ENCODE data around the gene KPNA5. TPM values are rescaled to one million over a fixed set of nuclear protein-coding genes. Genes with fewer than 3 reads are reported as not detected.
"Not testable (repeated sequence)": the region's sequence is repeated elsewhere in the genome, so short reads cannot be mapped to it uniquely, and the experiment has no call there.

The KPNA5 gene
- 10 to 100 TPM; 12.2 to 17.6 TPM for total RNA-seq

- ATAC-seq (replicated peaks in 1 of 2) (peak; percentile 97), DNase-seq (peak; percentile 91 to 94)
- Mint-ChIP-seq H3K9me3 (peaks cover 0 to 2% of the 10 kb centered on the region in 2 donors), H3K4me1 (ENCODE audit: low read depth) (peaks cover 32% of the 10 kb centered on the region), H3K27ac (peak within 1 kb of the TSS; percentile 99), H3K4me3 (peak within 1 kb of the TSS; percentile 96 to 98), H3K36me3 (ENCODE audit: insufficient read depth in 2 of 2) (peaks cover 5 to 18% of the 10 kb centered on the region in 2 donors), H3K27me3 (ENCODE audit: low read depth) (no peaks in the 10 kb centered on the region)
These were observed at the start of gene KPNA5 for GRCh38 chr6:116680880-116681672. Gene KPNA5 (plus strand): TSS chr6:116681211. CDS start chr6:116681335, 124 bp downstream.

- ATAC-seq (replicated peaks in 1 of 2), result no peak
- Mint-ChIP-seq H3K27me3 (ENCODE audit: low read depth) (no peaks in the 10 kb centered on the region), H3K27ac (no peak overlapping the region), H3K36me3 (ENCODE audit: insufficient read depth in 2 of 2) (peaks cover 4 to 20% of the 10 kb centered on the region in 2 donors), H3K4me1 (ENCODE audit: low read depth) (no peaks in the 10 kb centered on the region), H3K9me3 (no peaks in the 10 kb centered on the region), H3K4me3 (no peak overlapping the region)
- DNase-seq, result no peak
These were observed 49.5 kb upstream of the KPNA5 start for GRCh38 chr6:116631379-116631990.

- no peak for DNase-seq
- H3K27ac Mint-ChIP-seq, result no peak overlapping the region
- no peaks in the 10 kb centered on the region for H3K27me3 Mint-ChIP-seq (ENCODE audit: low read depth)
- no peak for ATAC-seq (replicated peaks in 1 of 2)
- no peak overlapping the region for H3K4me3 Mint-ChIP-seq
- H3K9me3 Mint-ChIP-seq, result no peaks in the 10 kb centered on the region
- peaks cover 4 to 20% of the 10 kb centered on the region in 2 donors for H3K36me3 Mint-ChIP-seq (ENCODE audit: insufficient read depth in 2 of 2)
- H3K4me1 Mint-ChIP-seq (ENCODE audit: low read depth), result no peaks in the 10 kb centered on the region
These were observed 47.3 kb upstream of the KPNA5 start for GRCh38 chr6:116633685-116634084.

GRCh38 chr6:116648156-116648555 is 32.9 kb upstream of the KPNA5 start:
- H3K4me3 Mint-ChIP-seq, result no peak overlapping the region
- H3K4me1 Mint-ChIP-seq (ENCODE audit: low read depth), result peaks cover 6% of the 10 kb centered on the region
- H3K36me3 Mint-ChIP-seq (ENCODE audit: insufficient read depth in 2 of 2), result peaks cover 4 to 16% of the 10 kb centered on the region in 2 donors
- H3K27me3 Mint-ChIP-seq (ENCODE audit: low read depth), result no peaks in the 10 kb centered on the region
- no peak overlapping the region for H3K27ac Mint-ChIP-seq
- DNase-seq (no peak), ATAC-seq (replicated peaks in 1 of 2) (no peak)
- no peaks in the 10 kb centered on the region for H3K9me3 Mint-ChIP-seq

GRCh38 chr6:116649129-116649528 is 31.9 kb upstream of the KPNA5 start:
- no peak overlapping the region for H3K27ac Mint-ChIP-seq
- ATAC-seq (replicated peaks in 1 of 2), result no peak
- H3K4me1 Mint-ChIP-seq (ENCODE audit: low read depth), result peaks cover 6% of the 10 kb centered on the region
- H3K36me3 Mint-ChIP-seq (ENCODE audit: insufficient read depth in 2 of 2), result peaks cover 4 to 15% of the 10 kb centered on the region in 2 donors
- no peaks in the 10 kb centered on the region for H3K27me3 Mint-ChIP-seq (ENCODE audit: low read depth)
- DNase-seq, result no peak
- no peaks in the 10 kb centered on the region for H3K9me3 Mint-ChIP-seq
- no peak overlapping the region for H3K4me3 Mint-ChIP-seq

- Mint-ChIP-seq H3K4me3 (no peak overlapping the region), H3K4me1 (ENCODE audit: low read depth) (peaks cover 6% of the 10 kb centered on the region), H3K27ac (no peak overlapping the region), H3K27me3 (ENCODE audit: low read depth) (no peaks in the 10 kb centered on the region), H3K36me3 (ENCODE audit: insufficient read depth in 2 of 2) (peaks cover 4 to 15% of the 10 kb centered on the region in 2 donors), H3K9me3 (no peaks in the 10 kb centered on the region)
- ATAC-seq (replicated peaks in 1 of 2) (no peak), DNase-seq (no peak)
These were observed 29.1 kb upstream of the KPNA5 start for GRCh38 chr6:116651916-116652315.

- Mint-ChIP-seq H3K4me3 (peak overlapping the region in 1 of 2 donors; percentile 10), H3K36me3 (ENCODE audit: insufficient read depth in 2 of 2) (peaks cover 4 to 19% of the 10 kb centered on the region in 2 donors), H3K27me3 (ENCODE audit: low read depth) (no peaks in the 10 kb centered on the region), H3K9me3 (no peaks in the 10 kb centered on the region), H3K4me1 (ENCODE audit: low read depth) (peaks cover 53% of the 10 kb centered on the region), H3K27ac (no peak overlapping the region)
- ATAC-seq (replicated peaks in 1 of 2) (no peak), DNase-seq (no peak)
These were observed 19.4 kb upstream of the KPNA5 start for GRCh38 chr6:116661594-116661993.

GRCh38 chr6:116662202-116662601 is 18.8 kb upstream of the KPNA5 start:
- Mint-ChIP-seq H3K36me3 (ENCODE audit: insufficient read depth in 2 of 2) (peaks cover 4 to 17% of the 10 kb centered on the region in 2 donors), H3K4me1 (ENCODE audit: low read depth) (peaks cover 59% of the 10 kb centered on the region), H3K9me3 (no peaks in the 10 kb centered on the region), H3K4me3 (peak overlapping the region; percentile 53 to 57), H3K27ac (peak overlapping the region; percentile 91), H3K27me3 (ENCODE audit: low read depth) (no peaks in the 10 kb centered on the region)
- peak; percentile 94 for ATAC-seq (replicated peaks in 1 of 2)
- peak in 1 of 2 donors; percentile 10 for DNase-seq

- Mint-ChIP-seq H3K27ac (peak overlapping the region; percentile 91), H3K9me3 (no peaks in the 10 kb centered on the region), H3K27me3 (ENCODE audit: low read depth) (no peaks in the 10 kb centered on the region), H3K36me3 (ENCODE audit: insufficient read depth in 2 of 2) (peaks cover 4 to 13% of the 10 kb centered on the region in 2 donors), H3K4me3 (peak overlapping the region; percentile 10 to 53), H3K4me1 (ENCODE audit: low read depth) (peaks cover 69% of the 10 kb centered on the region)
- ATAC-seq (replicated peaks in 1 of 2) (no peak), DNase-seq (no peak)
These were observed 17.7 kb upstream of the KPNA5 start for GRCh38 chr6:116663308-116663707.

GRCh38 chr6:116664169-116664568 is 16.8 kb upstream of the KPNA5 start:
- peaks cover 2 to 13% of the 10 kb centered on the region in 2 donors for H3K36me3 Mint-ChIP-seq (ENCODE audit: insufficient read depth in 2 of 2)
- H3K4me3 Mint-ChIP-seq, result peak overlapping the region; percentile 7 to 72
- not testable (repeated sequence) for DNase-seq; H3K9me3 Mint-ChIP-seq; ATAC-seq (replicated peaks in 1 of 2); H3K27me3 Mint-ChIP-seq (ENCODE audit: low read depth); H3K27ac Mint-ChIP-seq
- peaks cover 67% of the 10 kb centered on the region for H3K4me1 Mint-ChIP-seq (ENCODE audit: low read depth)

GRCh38 chr6:116665464-116665863 is 15.5 kb upstream of the KPNA5 start:
- ATAC-seq (replicated peaks in 1 of 2) (no peak), DNase-seq (no peak)
- Mint-ChIP-seq H3K4me3 (peak overlapping the region; percentile 67 to 94), H3K27me3 (ENCODE audit: low read depth) (no peaks in the 10 kb centered on the region), H3K36me3 (ENCODE audit: insufficient read depth in 2 of 2) (peaks cover 2 to 7% of the 10 kb centered on the region in 2 donors), H3K27ac (no peak overlapping the region), H3K9me3 (no peaks in the 10 kb centered on the region), H3K4me1 (ENCODE audit: low read depth) (peaks cover 60% of the 10 kb centered on the region)

GRCh38 chr6:116666869-116667268 is 14.1 kb upstream of the KPNA5 start:
- DNase-seq, result no peak
- peak overlapping the region; percentile 94 to 99 for H3K4me3 Mint-ChIP-seq
- peaks cover 6% of the 10 kb centered on the region for H3K27me3 Mint-ChIP-seq (ENCODE audit: low read depth)
- peaks cover 53% of the 10 kb centered on the region for H3K4me1 Mint-ChIP-seq (ENCODE audit: low read depth)
- ATAC-seq (replicated peaks in 1 of 2), result peak; percentile 8 to 15
- H3K36me3 Mint-ChIP-seq (ENCODE audit: insufficient read depth in 2 of 2), result peaks cover 2 to 7% of the 10 kb centered on the region in 2 donors
- peak overlapping the region; percentile 82 for H3K27ac Mint-ChIP-seq
- H3K9me3 Mint-ChIP-seq, result no peaks in the 10 kb centered on the region

GRCh38 chr6:116667623-116668022 is 13.4 kb upstream of the KPNA5 start:
- ATAC-seq (replicated peaks in 1 of 2), result no peak
- H3K4me1 Mint-ChIP-seq (ENCODE audit: low read depth), result peaks cover 45% of the 10 kb centered on the region
- peak overlapping the region; percentile 94 to 99 for H3K4me3 Mint-ChIP-seq

More at GRCh38 chr6:116667623-116668022, 13.4 kb upstream of the KPNA5 start:
- Mint-ChIP-seq H3K36me3 (ENCODE audit: insufficient read depth in 2 of 2) (peaks cover 2 to 7% of the 10 kb centered on the region in 2 donors), H3K27ac (peak overlapping the region; percentile 93), H3K27me3 (ENCODE audit: low read depth) (peaks cover 6% of the 10 kb centered on the region), H3K9me3 (no peaks in the 10 kb centered on the region)
- no peak for DNase-seq

Data from activated T-cell treated with anti-CD3 and anti-CD28 coated beads, Interleukin-2, amount 50 U/mL, for 72 hours (primary cell).